Right atrium auricular region (tissue), 2 donors: ENCODE data around the gene COX7A2. TPM values are rescaled to one million over a fixed set of nuclear protein-coding genes. Genes with fewer than 3 reads are reported as not detected.

Experiments
- DNase-seq: peaks from one replicate; pipeline ENCODE4 v3.0.0-alpha.2; 2019; ENCODE audit warnings: low spot score
- H3K27ac ChIP-seq, 2 donors: fragments of 200-600 bp; sonication (generic); 1 replicate in 1 of 2; 2 replicates in 1 of 2; pipeline ENCODE4 v1.5.1; 2016 to 2019
- H3K27me3 ChIP-seq, 2 donors: fragments of 200-600 bp; sonication (generic); one replicate each; pipeline versions ENCODE4 v1.5.1 to v1.6.0; 2017 to 2019
- H3K36me3 ChIP-seq: fragments of 200-600 bp; sonication (generic); one replicate; pipeline ENCODE4 v1.5.1; 2016
- H3K4me1 ChIP-seq, 2 donors: fragments of 200-600 bp; sonication (generic); one replicate each; pipeline versions ENCODE4 v1.5.1 to v1.6.0; 2017 to 2019
- H3K4me3 ChIP-seq, 2 donors: fragments of 200-600 bp; sonication (generic); 1 replicate in 1 of 2; 2 replicates in 1 of 2; pipeline ENCODE4 v1.5.1; 2017 to 2019; ENCODE audit warnings: mild to moderate bottlenecking in 1 of 2, moderate library complexity in 1 of 2
- H3K9me3 ChIP-seq, 2 donors: fragments of 200-600 bp; sonication (generic); one replicate each; pipeline ENCODE4 v1.5.1; 2019
- CTCF ChIP-seq, 2 donors: fragments of 200-600 bp; sonication (generic); IDR thresholded peaks; one replicate each; pipeline ENCODE4 v1.5.1; 2019; ENCODE audit warnings: antibody characterized with exemption in 2 of 2
- total RNA-seq, 2 donors: library from RNA; depleted of rRNA; stranded (reverse); fragments of >200 nt; gene quantifications; one replicate each; pipeline ENCODE4 v1.1.0, GENCODE V29; 2016

The COX7A2 gene
- total RNA-seq, 2 donors from 2014 or later, result 647 to 2,028 TPM

GRCh38 chr6:75261299-75261698, 17.7 kb upstream of the COX7A2 start:
- Histone ChIP-seq H3K27ac (no peak overlapping the region), H3K4me3 (no peak overlapping the region), H3K27me3 (no peaks in the 10 kb centered on the region), H3K4me1 (no peaks in the 10 kb centered on the region), H3K9me3 (no peaks in the 10 kb centered on the region), H3K36me3 (peaks cover 49% of the 10 kb centered on the region)
- DNase-seq, result no peak
- TF ChIP-seq CTCF (IDR thresholded peaks at IDR 0.05), result no peak

- H3K9me3 ChIP-seq, result no peaks in the 10 kb centered on the region
- TF ChIP-seq CTCF (IDR thresholded peaks at IDR 0.05), result no peak
- no peak for DNase-seq
These were observed 13.9 kb upstream of the COX7A2 start for GRCh38 chr6:75257343-75258087.

GRCh38 chr6:75250552-75250951, 7.0 kb upstream of the COX7A2 start:
- Histone ChIP-seq H3K27me3 (no peaks in the 10 kb centered on the region), H3K36me3 (peaks cover 15% of the 10 kb centered on the region), H3K4me3 (no peak overlapping the region), H3K9me3 (no peaks in the 10 kb centered on the region), H3K4me1 (no peaks in the 10 kb centered on the region), H3K27ac (no peak overlapping the region)
- no peak for TF ChIP-seq CTCF (IDR thresholded peaks at IDR 0.05)
- DNase-seq, result no peak

More at GRCh38 chr6:75257343-75258087, 13.9 kb upstream of the COX7A2 start:
- Histone ChIP-seq H3K4me1 (no peaks in the 10 kb centered on the region), H3K4me3 (no peak overlapping the region), H3K36me3 (peaks cover 48% of the 10 kb centered on the region), H3K27ac (no peak overlapping the region), H3K27me3 (no peaks in the 10 kb centered on the region)

- Histone ChIP-seq H3K27ac (no peak overlapping the region), H3K4me1 (peaks cover 0 to under 1% of the 10 kb centered on the region in 2 donors), H3K36me3 (peaks cover 9% of the 10 kb centered on the region), H3K4me3 (no peak overlapping the region), H3K27me3 (no peaks in the 10 kb centered on the region), H3K9me3 (no peaks in the 10 kb centered on the region)
- TF ChIP-seq CTCF (IDR thresholded peaks at IDR 0.05), result no peak
- no peak for DNase-seq
These were observed 6.2 kb upstream of the COX7A2 start for GRCh38 chr6:75249837-75250236.

GRCh38 chr6:75246386-75246785, 2.8 kb upstream of the COX7A2 start:
- H3K4me1 ChIP-seq, result peaks cover 0 to 25% of the 10 kb centered on the region in 2 donors
- H3K27ac ChIP-seq, result no peak overlapping the region
- no peaks in the 10 kb centered on the region for H3K27me3 ChIP-seq
- H3K9me3 ChIP-seq, result no peaks in the 10 kb centered on the region
- DNase-seq, result no peak
- H3K4me3 ChIP-seq, result no peak overlapping the region
- no peaks in the 10 kb centered on the region for H3K36me3 ChIP-seq
- no peak for TF ChIP-seq CTCF (IDR thresholded peaks at IDR 0.05)
